HG02763 (cell line): ENCODE measurements around the gene PKM.

Experiments used
- ATAC-seq: cut with Tn5 transposase; IDR thresholded peaks from one replicate; pipeline ENCODE4 v1.9.1; 2021; ENCODE audit warnings: mild to moderate bottlenecking, moderate library complexity; ENCODE audit not compliant: unreplicated experiment

Gene PKM

DNA sequence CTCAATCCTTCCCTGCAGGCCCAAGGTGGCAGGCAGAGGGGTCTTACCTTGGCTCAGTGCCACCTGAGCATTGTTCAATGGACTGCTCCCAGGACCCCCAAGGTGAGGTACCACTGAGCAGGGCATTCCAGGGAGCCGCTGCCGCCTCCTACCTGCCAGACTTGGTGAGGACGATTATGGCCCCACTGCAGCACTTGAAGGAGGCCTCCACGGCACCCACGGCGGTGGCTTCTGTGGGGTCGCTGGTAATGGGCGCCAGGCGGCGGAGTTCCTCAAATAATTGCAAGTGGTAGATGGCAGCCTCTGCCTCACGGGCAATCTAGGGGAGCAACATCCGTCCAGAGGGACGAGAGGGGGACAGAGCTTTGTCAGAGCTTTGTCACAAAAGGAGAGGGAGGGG, 28.7 kb downstream of the PKM start:
- ATAC-seq: no peak

DNA sequence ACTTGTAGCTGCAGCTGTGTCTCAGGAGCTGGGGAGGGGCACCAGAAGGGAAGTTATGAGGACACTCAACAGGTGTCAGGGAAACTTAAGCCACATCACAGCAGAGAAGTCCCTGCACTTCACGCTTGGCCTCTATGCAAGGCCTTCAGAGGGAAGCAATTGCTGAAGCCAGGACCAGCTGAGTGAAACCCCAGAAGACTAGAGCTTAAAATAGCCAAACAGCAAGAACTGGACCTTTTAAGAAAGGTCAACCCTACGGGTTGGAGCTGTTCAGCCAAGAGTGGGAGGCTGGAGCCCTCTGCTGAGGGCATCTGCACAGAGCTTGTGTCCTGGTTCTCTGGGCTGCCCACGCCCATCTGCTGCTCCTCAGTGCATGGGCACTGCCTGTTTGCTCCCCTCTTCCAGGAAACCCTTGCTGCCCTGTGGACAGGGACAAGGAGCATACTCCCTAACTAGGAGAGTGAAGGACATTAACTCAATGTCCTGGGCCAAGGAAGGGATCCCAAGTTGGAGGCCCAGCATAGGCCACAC, 29.5 kb downstream of the PKM start:
- no peak for ATAC-seq

DNA sequence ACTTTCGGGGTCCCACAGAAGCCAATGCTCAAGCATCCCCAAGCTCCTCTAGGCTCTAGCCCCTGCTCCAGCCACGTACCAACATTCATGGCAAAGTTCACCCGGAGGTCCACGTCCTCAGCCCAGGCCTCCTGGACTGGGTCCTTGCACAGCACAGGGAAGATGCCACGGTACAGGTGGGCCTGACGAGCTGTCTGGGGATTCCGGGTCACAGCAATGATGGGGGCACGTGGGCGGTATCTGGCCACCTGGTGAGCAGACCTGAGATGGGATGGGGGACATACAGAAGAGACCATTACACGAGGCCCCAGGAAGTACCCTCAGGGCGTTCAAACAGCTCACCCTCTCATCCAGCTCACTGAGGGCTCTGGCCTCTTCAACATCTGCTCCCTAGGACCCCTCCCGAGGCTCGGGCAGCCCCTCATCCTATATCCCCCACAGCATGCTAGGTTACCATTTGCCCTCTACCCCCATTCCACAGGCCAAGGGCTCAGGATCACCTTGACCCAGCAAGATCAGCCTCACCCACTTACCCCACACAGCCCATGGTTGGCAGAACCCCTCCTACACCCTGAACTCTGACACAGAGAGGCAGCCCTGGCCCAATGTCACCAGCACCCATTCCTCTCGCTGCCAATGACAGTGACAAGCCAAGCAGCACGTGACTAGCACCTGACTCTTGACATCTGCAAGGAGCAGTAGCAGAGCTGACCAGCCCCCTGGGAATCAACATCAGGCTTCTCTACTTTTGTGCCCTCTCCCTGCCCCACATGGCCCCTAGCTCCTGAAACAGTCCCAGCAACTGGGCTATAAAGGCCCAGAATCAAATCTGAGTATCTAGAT, 30.4 kb downstream of the PKM start:
- ATAC-seq: no peak

DNA sequence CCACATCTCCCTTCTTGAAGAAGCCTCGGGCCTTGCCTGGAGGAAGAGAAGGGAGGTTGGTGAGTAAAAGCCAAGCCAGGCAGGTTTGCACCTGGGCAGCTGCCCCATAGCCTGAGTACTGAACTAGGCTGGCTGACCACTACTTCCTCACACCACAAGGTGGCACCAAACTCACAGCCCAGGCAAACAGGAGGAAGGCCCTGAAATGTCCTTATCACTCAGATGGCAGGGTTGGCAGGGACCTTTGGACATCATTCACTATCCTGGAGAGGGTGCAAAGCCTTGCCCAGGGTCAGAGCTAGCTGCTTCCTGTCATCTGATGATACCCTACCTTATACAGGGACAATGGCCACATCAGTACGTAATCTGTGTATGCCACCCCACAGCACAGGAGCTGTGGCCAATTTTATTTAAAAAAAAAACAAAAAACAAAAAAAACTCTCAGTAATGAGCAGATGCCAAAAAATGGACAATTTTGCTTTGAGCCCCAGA, 31.2 kb downstream of the PKM start:
- ATAC-seq: no peak

DNA sequence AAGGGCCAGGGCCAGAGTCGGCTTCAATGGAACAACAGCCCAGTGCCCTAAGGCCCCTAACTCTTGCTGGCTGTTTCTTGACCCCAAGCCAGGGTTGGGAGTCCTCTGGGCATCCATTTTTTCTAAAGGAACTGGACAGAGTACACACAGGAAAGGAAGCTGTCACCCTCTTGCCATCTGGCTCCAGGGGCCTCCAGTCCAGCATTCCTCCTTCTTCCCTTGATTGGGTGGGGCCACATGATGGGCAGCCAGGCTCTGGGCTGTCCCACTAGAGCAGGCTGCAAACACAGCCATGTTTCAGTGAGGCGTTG, 31.8 kb downstream of the PKM start:
- no peak for ATAC-seq

DNA sequence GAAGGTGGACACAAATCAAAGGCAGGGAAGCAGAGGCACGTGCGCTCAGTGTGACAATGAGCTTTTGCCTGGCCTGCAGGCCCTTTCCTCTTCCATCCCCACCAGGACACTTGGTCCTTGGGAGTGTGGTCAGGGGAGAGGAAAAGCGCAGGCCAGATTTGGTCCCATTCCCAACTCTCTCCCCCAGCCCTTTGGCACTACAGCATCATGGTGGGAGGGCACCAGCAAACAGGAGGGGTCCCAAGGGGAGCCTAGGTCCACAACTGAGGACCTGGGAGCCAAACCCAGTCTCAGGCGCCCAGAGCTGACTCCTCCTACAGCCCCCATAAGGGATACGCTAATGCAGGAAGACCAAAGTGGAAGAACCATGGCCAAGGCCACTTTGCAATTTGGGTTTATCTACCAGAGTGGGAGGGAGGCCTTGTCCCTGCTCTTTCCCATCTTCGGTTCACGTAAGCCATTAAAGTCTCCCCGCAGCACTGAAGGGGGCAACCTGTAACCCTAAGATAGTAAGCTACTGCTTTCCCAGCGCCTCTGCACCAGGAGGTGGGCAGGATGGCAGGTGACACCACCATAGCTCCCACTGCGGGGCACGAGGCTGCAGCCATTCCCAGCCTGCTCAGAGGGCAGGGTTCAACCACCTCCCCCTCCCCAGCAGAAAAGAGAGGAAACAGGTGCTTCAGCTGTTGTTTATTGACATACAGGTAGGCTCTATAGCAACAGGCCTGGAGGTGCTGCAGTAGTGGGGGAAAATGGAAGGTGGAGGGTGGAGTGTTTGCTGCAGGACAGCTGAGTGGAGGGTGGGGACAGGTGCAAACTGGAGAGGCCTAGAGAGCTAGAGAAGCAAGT, 32.4 kb downstream of the PKM start:
- ATAC-seq: no peak

DNA sequence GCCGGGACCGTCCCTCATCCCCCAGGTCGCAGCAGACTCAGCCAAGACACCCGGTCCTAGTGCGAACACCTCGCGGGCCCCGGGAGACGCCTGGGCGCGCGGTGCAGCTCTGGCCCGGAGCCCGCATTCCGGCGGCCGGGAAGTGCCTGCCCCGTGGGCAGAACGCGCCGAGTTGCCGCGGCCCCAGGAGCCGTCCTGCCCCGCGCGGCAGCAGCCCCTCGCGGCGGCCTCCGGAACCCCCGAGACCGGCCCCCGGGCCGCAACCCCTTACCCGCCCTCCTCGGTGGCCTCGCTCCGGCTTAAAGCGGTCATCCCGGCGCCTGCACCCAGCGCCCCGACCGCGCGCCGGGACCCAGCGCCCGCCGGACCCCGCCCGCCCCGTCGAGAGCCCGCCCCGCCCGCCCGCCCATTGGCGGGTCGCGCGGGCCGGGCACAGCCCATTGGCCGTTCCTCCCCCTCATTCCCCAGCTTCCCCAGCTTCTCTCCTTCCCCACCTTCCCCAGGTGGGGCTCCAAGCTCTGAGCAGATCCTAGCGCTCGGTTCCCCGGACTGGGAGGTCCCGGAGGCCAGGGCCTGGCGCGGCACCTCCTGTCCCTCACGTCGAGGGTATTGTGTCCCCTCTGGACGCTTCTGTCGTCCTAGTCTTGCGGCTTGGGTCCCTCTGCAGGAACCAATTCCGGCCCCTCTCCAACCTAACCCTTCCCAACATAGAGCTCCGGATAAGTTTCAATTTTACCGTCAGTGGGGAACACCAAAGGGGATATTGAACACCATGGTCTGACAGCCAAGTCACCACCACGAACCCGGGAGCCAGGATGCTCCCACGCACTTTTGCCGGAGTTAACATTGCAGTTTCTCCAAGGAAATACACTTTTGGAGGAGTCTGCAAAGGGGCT, 33.3 kb downstream of the PKM start, which contains the start of gene GRAMD2A:
Gene GRAMD2A, minus strand, starts transcription at position 328 of the 896 bp plus-strand sequence.
- ATAC-seq: no peak

DNA sequence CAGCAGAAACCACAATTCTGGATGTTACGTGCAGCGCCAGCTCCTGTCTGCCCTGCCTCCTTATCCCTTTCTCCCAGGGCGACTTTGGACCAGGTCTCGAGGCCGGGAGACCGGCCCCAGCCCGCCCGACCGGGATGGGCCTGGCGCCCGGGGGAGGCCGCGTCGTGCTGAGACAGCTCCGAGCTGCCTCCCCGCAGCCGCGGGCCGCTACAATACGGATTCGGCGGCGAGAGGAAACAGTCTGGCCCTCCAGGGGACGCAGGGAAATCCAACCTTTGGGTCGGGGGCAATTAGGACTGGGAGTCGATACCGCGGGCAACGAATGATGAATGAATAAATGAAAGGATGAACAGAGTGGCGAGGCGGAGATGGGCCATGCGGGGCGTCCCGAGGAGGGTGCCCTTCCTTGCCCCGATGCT, 33.9 kb downstream of the PKM start:
- ATAC-seq: no peak

DNA sequence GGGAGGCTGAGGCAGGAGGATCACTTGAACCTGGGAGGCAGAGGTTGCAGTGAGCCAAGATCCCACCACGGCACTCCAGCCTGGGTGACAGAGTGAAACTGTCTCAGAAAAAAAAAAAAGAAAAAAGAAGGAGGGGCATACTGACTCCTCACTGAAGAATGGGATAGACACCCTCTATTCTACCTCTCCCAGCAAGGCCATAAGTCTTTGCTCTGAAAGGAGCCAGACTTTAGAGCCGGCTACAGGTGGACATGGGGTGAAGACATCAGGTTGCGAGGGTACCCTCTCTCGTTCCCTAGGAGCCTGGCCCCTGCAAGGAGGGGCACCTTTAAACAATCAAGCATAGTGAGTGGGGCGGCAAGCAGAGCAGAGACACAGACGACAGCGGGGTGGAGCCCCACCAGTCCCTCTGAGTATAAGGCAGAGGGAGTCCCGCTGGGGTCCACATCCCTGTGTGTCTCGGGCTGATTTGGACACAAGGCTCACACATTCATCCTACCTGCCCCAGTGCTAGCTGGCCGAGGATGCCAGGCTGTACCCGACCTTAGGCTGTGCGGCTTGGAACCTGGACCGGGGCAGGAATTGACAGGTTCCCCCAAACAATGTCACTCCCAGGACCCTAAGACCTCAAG, 34.5 kb downstream of the PKM start:
- ATAC-seq: no peak

DNA sequence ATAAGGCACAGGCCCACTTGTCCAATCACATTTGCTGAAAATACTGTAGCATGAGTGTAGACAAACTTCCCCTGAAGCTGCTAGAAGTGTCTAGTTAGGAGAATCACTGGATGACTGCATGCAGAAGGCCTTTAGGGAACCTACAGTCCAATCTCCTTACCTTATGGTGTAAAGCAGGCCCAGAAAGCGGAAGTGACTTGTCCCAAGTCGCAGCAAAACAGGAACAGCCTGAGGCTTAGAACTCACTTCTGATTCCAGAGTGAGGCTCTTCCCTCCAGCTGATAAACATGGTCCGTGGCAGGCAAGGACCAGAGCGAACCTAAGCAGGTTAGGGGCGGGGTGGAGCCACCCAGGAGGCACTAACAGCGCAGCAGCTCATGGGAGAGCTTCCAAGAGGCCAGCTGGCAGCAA, 35.9 kb downstream of the PKM start:
- no peak for ATAC-seq

DNA sequence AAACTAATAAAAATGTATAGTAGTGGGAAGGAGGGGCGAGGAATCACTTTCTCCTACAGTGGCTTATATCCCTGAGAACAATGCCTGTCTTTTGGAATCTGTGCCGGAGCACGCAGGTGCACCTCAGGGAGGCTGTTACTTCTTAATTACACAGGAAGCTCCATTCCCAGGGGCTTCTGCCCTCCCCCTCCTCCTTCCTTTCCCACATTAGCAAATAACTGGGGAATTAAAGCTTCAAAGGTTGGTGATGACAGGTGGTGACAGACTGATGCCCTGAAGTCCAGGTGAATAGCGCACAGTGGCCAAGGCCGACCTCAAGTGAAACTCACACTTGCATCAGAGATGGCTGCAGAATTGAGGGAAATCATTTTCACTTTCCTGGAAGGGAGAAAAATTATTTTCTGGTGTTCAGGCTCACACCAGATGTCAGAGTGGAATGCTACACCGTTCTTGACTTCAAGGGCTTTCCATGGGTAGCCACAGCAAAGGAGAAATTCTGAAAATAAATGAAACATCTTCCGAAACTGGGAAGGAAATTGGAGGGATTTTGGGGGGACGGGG, 37.1 kb downstream of the PKM start:
- ATAC-seq: no peak

DNA sequence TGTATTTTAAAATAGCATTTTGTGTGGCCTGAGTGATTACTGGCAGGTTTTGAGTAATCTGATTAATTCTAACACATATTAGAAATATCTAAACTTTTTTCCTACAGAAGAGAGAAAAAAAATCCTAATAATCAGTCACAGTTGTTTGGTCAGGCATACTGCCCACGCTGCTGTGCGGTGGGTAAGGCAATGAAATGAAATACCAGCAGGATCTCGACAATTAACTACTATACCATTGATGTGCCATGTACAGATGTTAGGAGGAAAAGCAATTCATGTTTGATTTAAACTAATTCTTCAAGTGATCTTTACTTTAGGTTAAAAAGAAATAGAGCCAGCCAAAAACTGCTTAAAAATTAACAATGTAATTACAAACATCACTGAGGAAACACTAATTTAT, 38.6 kb downstream of the PKM start:
- ATAC-seq: no peak

DNA sequence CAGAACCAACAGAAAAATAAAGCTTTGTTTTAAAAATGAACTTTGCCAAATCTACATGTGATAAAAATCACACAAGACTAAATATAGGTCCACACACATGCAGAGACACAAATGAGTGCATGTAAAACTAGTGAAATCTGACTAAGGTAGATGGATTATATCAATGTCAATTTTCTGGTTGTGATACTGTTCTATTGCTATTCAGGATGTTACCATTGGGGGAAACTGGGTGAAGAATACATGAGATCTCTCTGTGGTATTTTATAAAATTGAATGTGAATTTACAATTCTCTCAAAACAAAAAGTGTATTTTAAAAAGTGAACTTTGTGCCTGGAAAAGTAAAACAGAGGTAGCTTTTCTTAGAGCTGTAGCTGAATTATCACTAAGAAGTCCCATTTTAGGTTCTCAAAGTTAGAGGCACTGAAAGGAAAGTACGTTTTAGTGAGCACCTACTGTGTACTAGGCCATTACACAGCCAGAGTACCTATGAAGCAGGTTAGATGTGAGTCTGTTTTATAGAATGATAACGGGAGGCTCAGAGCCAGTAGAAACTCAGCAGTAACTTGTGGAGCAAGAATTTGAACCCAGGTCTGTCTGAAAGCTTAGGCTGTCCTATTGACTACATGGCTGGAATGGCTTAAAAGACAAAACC, 41.6 kb downstream of the PKM start:
- no peak for ATAC-seq

DNA sequence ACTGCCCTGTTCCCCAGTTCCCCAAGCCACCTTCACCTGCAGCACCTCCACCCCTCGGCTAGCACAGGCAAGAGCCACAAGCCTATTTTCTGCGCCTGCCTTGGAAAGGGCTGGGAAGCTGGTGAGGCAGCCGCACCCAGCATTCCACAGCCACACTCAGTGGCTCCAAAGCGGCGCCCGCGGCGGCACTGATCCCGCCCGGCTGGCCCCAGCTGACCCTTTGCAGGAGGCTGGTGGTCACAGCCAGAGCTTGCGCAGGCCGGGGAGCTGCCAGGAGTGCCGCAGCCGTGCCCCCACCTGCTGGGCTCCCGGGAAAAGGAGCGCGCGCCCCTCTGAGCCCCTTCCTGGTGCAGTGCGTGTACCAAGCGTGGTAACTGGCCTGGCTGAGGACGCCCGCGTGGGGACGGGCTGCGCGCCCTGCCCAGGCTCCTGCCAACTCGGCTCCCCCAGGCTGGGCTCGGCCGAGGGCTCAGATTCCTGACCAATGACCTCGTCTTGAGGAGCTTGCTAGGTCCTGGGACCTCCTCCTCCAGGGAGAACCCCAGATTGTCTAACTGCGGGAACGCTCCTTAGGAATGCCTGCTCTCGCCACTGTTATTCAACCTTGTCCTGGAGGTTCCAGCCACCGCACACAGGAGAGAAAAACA, 46.7 kb downstream of the PKM start:
- no peak for ATAC-seq

DNA sequence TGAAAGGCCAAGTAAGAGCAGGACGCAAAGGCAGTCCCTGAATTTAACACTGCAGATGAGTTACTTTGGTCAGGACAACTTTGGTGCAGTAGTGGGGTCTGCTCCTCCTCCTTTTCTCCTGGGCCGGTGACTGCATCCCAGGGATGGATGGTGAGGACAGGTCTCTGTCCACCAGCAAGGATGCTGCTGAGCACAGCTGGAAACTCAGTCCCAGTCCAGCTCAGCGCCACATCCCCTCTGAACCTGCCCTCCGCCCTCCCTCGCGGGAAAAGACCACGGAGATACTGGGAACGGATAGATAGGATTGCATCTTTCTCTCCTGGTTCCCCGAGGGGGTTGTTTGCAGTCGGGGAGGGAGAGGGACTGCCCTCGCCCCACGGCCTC, 47.2 kb downstream of the PKM start:
- ATAC-seq: no peak

DNA sequence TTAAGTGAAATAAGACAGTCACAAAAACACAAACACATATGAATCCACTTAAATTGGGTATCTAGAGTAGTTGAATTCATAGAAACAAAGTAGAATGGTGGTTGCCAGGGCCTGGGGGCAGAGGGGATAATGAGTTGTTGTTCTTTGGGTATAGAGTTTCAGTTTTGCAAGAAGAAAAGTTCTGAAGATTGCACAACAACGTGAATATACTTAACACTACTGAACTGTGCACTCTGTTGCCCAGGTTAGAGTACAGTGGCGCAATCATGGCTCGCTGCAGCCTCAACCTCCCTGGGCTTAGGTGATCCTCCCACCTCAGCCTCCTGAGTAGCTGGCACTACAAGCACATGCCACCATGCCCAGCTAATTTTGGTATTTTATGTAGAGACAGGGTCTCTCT, 48.3 kb downstream of the PKM start:
- ATAC-seq: no peak

DNA sequence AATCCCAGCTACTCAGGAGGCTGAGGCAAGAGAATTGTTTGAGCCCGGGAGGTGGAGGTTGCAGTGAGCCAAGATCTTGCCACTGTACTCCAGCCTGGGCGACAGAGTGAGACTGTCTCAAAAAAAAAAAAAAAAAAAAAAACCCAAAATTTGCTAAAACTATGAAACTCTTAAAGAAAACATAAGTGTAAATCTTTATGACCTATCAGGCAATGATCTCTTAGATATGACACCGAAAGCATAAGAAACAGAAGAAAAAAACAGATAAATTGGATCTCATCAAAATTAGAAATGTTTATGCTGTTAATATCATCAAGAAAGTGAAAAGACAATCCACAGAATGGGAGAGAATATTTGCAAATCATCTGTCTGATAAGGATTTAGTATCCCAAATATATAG, 48.7 kb downstream of the PKM start:
- no peak for ATAC-seq

DNA sequence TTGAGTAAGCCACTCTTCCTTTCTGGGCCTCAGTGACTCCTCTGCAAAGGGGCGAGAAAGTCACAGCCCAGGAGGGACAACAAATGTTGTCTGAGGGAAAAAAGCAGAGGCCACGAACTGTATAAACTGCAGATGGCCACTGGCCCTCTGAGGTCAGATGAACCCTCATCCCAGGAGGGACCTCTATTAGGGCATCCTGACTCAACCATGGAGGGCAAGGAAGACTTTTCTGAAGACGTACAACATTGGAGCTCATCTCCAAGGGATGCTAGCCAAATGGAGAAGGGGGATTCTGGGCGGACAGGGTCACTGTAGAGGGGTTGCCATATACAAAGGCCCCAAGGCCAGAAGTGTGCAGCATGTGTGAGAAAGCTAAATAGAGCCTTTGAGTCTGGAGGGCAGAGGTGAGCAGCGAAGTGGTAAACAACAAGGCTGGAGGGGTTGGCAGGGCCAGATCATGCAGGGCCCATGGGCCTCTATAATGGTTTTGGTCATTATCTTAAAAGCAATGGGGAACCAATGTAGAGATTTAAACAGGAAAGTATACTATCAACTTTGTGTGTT, 50.1 kb downstream of the PKM start:
- ATAC-seq: no peak
